ENCODE results near the gene LCN15. TPM values are rescaled to one million over a fixed set of nuclear protein-coding genes. Genes with fewer than 3 reads are reported as not detected.

The LCN15 gene
- total and polyA plus RNA-seq, 8 donors: not detected

DNA sequence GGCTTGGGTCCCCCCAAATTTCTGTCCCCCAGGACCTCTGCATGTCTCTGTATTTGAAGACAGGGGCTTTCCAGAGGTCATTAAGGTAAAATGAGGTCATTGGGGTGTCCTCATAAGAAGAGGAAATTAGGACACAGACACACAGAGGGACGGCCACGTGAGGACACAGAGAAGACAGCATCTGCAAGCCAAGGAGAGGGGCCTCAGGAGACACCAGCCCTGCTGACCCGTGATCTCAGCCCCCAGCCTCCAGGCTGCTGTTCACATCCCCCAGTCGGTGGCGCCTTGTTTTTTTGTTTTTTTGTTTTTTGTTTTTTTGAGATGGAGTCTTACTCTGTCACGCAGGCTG is 30.7 kb upstream of the LCN15 start:
- peaks cover 44 to 76% (median 63%) of the 10 kb centered on the region in 4 donors for H3K4me1 ChIP-seq
- WGBS, 5 donors: 74 to 82% (median 81%) methylated on average over 6 of the region's 6 CpGs
- no peak for DNase-seq

DNA sequence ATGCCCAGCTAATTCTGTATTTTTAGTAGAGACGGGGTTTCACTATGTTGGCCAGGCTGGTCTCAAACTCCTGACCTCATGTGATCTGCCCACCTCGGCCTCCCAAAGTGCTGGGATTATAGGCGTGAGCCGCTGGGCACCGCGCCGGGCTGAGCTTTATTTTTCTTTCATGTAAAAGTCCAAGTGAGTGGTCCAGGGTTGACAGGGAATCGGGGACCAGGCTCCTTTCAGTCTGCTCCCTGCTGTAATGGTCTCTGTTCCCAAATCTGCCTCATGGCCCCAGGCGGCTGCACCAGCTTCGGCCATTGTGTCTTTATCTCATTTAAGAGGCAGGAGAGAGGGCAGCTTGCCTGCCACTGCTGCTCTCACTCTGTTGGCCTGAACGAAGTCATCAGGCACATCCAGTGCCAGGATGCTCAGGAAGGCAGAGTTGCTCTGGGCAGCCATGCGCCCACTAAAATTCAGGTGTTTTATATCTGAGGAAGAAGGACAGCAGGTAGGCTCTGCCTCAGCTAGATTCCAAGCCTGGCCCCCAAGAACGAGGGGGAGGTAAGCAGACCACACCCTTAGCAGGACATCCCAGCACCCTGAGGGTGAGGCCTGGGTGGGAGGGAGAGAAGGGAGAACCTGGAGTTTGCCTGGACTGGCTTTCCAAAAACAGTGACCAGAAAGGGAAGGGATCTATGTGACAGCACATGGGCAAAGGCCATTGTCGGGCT is 30.1 kb upstream of the LCN15 start:
- H3K27ac ChIP-seq: no peak overlapping the region
- H3K27me3 ChIP-seq: peaks cover 4 to 36% (median 12%) of the 10 kb centered on the region in 3 donors
- intact Hi-C loops (cut with DNase I; ENCODE audit: low total_unique reads): no loop called here
- TF ChIP-seq POLR2AphosphoS5 (IDR thresholded peaks at IDR 0.05): no peak
- TF ChIP-seq, protein P1, sequence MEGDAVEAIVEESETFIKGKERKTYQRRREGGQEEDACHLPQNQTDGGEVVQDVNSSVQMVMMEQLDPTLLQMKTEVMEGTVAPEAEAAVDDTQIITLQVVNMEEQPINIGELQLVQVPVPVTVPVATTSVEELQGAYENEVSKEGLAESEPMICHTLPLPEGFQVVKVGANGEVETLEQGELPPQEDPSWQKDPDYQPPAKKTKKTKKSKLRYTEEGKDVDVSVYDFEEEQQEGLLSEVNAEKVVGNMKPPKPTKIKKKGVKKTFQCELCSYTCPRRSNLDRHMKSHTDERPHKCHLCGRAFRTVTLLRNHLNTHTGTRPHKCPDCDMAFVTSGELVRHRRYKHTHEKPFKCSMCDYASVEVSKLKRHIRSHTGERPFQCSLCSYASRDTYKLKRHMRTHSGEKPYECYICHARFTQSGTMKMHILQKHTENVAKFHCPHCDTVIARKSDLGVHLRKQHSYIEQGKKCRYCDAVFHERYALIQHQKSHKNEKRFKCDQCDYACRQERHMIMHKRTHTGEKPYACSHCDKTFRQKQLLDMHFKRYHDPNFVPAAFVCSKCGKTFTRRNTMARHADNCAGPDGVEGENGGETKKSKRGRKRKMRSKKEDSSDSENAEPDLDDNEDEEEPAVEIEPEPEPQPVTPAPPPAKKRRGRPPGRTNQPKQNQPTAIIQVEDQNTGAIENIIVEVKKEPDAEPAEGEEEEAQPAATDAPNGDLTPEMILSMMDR (IDR thresholded peaks at IDR 0.05): no peak
- TF ChIP-seq EP300 (IDR thresholded peaks at IDR 0.05): no peak
- TF ChIP-seq POLR2A (IDR thresholded peaks at IDR 0.05): no peak
- H3K4me1 ChIP-seq: peaks cover 42 to 76% (median 63%) of the 10 kb centered on the region in 4 donors
- H3K9me3 ChIP-seq: no peaks in the 10 kb centered on the region
- peaks cover 0 to 22% (median 10%) of the 10 kb centered on the region in 4 donors for H3K36me3 ChIP-seq
- WGBS, 5 donors: 84 to 93% (median 85%) methylated on average over 14 of the region's 14 CpGs
- no peak for DNase-seq
- H3K4me3 ChIP-seq: no peak overlapping the region

More for the DNA sequence above, 30.7 kb upstream of the LCN15 start:
- intact Hi-C loops (cut with DNase I; ENCODE audit: low total_unique reads): no loop called here
- peaks cover 6 to 42% (median 18%) of the 10 kb centered on the region in 3 donors for H3K27me3 ChIP-seq
- peaks cover 0 to 22% (median 10%) of the 10 kb centered on the region in 4 donors for H3K36me3 ChIP-seq
- no peaks in the 10 kb centered on the region for H3K9me3 ChIP-seq
- no peak overlapping the region for H3K4me3 ChIP-seq
- TF ChIP-seq, protein P1 (IDR thresholded peaks at IDR 0.05): no peak
- no peak for TF ChIP-seq POLR2A (IDR thresholded peaks at IDR 0.05)
- TF ChIP-seq EP300 (IDR thresholded peaks at IDR 0.05): no peak
- H3K27ac ChIP-seq: no peak overlapping the region

DNA sequence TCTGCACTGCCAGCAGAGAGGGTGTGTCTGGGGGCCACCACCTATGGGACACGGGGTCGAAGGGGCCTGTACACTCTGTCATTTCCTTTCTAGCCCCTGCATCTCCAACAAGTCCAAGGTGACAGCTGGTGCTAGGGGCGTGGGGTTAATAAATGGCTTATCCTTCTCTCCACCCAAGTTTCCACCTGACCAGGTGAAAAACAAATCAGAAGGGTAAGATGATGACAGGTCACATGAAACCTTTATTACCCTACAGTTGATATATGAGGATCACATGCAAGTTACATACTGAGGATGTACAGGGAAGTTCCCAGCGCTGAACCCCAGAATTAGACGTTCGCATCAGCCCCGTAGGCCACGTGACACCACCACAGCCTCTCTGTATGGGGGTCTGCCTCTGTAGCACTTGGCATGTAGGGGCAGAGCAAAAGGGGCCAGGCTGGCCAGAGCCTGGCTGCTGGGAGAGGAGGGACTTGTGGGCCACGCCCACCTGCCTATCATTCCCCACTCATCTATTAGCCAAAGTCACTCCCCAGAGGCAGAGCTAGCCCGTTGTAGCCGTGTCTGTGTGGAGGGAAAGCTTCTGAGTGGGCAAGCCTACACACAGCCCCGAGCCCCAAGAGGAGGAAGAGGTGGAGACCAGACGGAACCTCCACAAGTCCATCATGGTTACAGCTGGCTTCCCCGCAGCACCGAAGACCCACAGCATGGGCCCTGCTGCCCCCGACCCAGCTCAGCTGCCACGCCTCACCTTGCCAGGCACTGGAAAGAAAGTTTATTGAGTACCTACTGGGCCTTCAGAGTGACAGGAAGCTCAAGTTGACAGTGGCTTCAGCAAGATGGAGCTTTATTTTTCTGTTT is 29.0 kb upstream of the LCN15 start:
- intact Hi-C loops (cut with DNase I; ENCODE audit: low total_unique reads): no loop called here
- no peak overlapping the region for H3K27ac ChIP-seq
- DNase-seq: peak in 1 of 2 donors; percentile 64
- TF ChIP-seq POLR2A (IDR thresholded peaks at IDR 0.05) (no peak), POLR2AphosphoS5 (IDR thresholded peaks at IDR 0.05) (no peak), EP300 (IDR thresholded peaks at IDR 0.05) (no peak)
- TF ChIP-seq, protein P1 (IDR thresholded peaks at IDR 0.05): no peak
- no peaks in the 10 kb centered on the region for H3K9me3 ChIP-seq
- WGBS, 5 donors: 71 to 74% (median 72%) methylated on average over 17 of the region's 17 CpGs
- no peak overlapping the region for H3K4me3 ChIP-seq
- H3K36me3 ChIP-seq: peaks cover 0 to 22% (median 10%) of the 10 kb centered on the region in 4 donors
- peaks cover 0 to 25% (median under 1%) of the 10 kb centered on the region in 3 donors for H3K27me3 ChIP-seq
- H3K4me1 ChIP-seq: peaks cover 38 to 77% (median 63%) of the 10 kb centered on the region in 4 donors

DNA sequence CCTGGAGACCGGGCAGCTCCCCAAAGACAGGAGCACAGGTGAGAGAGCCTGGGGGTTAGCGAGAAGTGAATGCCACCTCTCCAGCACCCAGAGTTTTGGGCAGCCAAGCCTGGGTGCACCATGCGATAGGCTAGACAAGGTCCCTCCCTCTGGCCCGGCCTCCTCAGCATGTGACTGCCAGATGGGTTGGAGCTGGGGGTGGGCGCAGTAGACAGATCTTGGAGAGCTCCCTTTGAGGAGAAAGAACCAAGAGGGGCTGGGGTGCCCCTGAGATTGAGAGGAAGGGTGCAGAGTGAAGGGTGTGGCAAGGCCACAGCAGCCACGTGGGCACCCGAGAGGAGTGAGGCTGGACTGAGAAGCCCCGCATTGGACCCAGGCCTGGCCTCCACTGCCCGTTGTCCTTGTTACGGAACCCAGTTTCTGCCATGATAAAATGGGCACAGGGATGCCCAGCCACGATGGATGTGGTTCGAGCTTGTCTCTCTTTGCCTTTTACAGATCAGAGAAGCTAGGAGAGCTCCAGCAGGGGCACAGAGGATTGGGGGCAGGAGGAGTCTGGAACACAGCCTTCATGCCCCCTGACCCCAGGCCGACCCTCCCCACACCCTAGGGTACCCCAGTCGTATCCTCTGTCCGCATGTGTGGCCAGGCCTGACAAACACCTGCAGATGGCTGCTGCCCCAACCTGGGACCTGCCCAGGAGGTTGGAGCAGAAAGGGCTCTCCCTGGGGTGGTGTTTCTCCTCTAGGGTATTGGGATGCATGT is 28.2 kb upstream of the LCN15 start:
- 57 to 79% (median 67%) methylated on average over 15 of the region's 15 CpGs for WGBS, 5 donors
- peak in 1 of 2 donors; percentile 42 for DNase-seq
- Histone ChIP-seq H3K36me3 (peaks cover 0 to 22% (median 10%) of the 10 kb centered on the region in 4 donors), H3K27me3 (peaks cover 0 to 17% (median 0%) of the 10 kb centered on the region in 3 donors), H3K4me1 (peaks cover 38 to 79% (median 68%) of the 10 kb centered on the region in 4 donors), H3K9me3 (no peaks in the 10 kb centered on the region), H3K27ac (peak overlapping the region; percentile 91 to 98 (median 97)), H3K4me3 (peak overlapping the region in 3 of 4 donors; percentile 54 to 75 (median 67))
- TF ChIP-seq, protein P1 (IDR thresholded peaks at IDR 0.05): no peak
- no peak for TF ChIP-seq EP300 (IDR thresholded peaks at IDR 0.05)
- no peak for TF ChIP-seq POLR2AphosphoS5 (IDR thresholded peaks at IDR 0.05)
- TF ChIP-seq POLR2A (IDR thresholded peaks at IDR 0.05): no peak
- intact Hi-C loops (cut with DNase I; ENCODE audit: low total_unique reads): no loop called here

Data from stomach (tissue), 9 donors.